ENCODE data around the gene ANO10. TPM values are rescaled to one million over a fixed set of nuclear protein-coding genes. Genes with fewer than 3 reads are reported as not detected.

The ANO10 gene
- polyA plus RNA-seq, 1 donor from 2014 or later = 11.1 TPM

- Histone ChIP-seq H3F3A (ENCODE audit: insufficient read depth, low read length, poor library complexity, severe bottlenecking) (no peaks in the 10 kb centered on the region), H3K9me3 (ENCODE audit: low read length) (no peaks in the 10 kb centered on the region), H3K79me2 (replicated peaks; ENCODE audit: insufficient read depth, low read length) (no peaks in the 10 kb centered on the region), H3K9ac (ENCODE audit: low read length) (no peak overlapping the region), H3K27me3 (ENCODE audit: insufficient read depth, low read depth, low read length) (no peaks in the 10 kb centered on the region), H3K4me3 (ENCODE audit: low read length) (no peak overlapping the region), H3K36me3 (ENCODE audit: insufficient read depth, low read length) (no peaks in the 10 kb centered on the region), H3K4me2 (ENCODE audit: low read length) (no peak overlapping the region), H3K9me2 (ENCODE audit: insufficient read depth, low read length) (no peaks in the 10 kb centered on the region), H4K20me1 (ENCODE audit: insufficient read depth) (no peaks in the 10 kb centered on the region), H3K27ac (ENCODE audit: low read length) (no peak overlapping the region), H2AFZ (ENCODE audit: low read depth, low read length) (no peak overlapping the region)
- no peak for TF ChIP-seq CTCF (IDR thresholded peaks at IDR 0.05; ENCODE audit: poor library complexity, severe bottlenecking)
Measured at GRCh38 chr3:43490640-43491185, 131.1 kb downstream of the ANO10 start.

GRCh38 chr3:43489930-43490329 lies 131.9 kb downstream of the ANO10 start:
- no peaks in the 10 kb centered on the region for H3F3A ChIP-seq (ENCODE audit: insufficient read depth, low read length, poor library complexity, severe bottlenecking)
- no peaks in the 10 kb centered on the region for H3K79me2 ChIP-seq (replicated peaks; ENCODE audit: insufficient read depth, low read length)
- no peaks in the 10 kb centered on the region for H3K27me3 ChIP-seq (ENCODE audit: insufficient read depth, low read depth, low read length)
- no peak overlapping the region for H3K4me2 ChIP-seq (ENCODE audit: low read length)
- no peaks in the 10 kb centered on the region for H4K20me1 ChIP-seq (ENCODE audit: insufficient read depth)
- H3K36me3 ChIP-seq (ENCODE audit: insufficient read depth, low read length) = no peaks in the 10 kb centered on the region
- TF ChIP-seq TAF1 (IDR thresholded peaks at IDR 0.05; ENCODE audit: low read depth) = no peak
- no peak for TF ChIP-seq CTCF (IDR thresholded peaks at IDR 0.05; ENCODE audit: poor library complexity, severe bottlenecking)
- no peak for TF ChIP-seq REST (IDR thresholded peaks at IDR 0.05; ENCODE audit: borderline replicate concordance)
- TF ChIP-seq POLR2AphosphoS5 (IDR thresholded peaks at IDR 0.05) = no peak
- no peak for TF ChIP-seq EZH2 (IDR thresholded peaks at IDR 0.05; ENCODE audit: borderline replicate concordance, insufficient read depth, low read length, poor library complexity, severe bottlenecking)
- no peak for TF ChIP-seq SMC3 (conservative IDR thresholded peaks at IDR 0.05; ENCODE audit: poor library complexity)
- no peak for TF ChIP-seq MXI1 (conservative IDR thresholded peaks at IDR 0.05; ENCODE audit: poor library complexity, severe bottlenecking)
- TF ChIP-seq RAD21 (conservative IDR thresholded peaks at IDR 0.05) = no peak
- no peak for TF ChIP-seq EP300 (conservative IDR thresholded peaks at IDR 0.05; ENCODE audit: poor library complexity, severe bottlenecking)
- no peak overlapping the region for H3K9ac ChIP-seq (ENCODE audit: low read length)
- H3K9me3 ChIP-seq (ENCODE audit: low read length) = no peaks in the 10 kb centered on the region
- H2AFZ ChIP-seq (ENCODE audit: low read depth, low read length) = no peak overlapping the region
- no peaks in the 10 kb centered on the region for H3K9me2 ChIP-seq (ENCODE audit: insufficient read depth, low read length)
- H3K27ac ChIP-seq (ENCODE audit: low read length) = no peak overlapping the region
- H3K4me3 ChIP-seq (ENCODE audit: low read length) = no peak overlapping the region

Measured in neural cell (in vitro differentiated cells).